ENCODE results near the gene NDUFAF2. TPM values are rescaled to one million over a fixed set of nuclear protein-coding genes. Genes with fewer than 3 reads are reported as not detected.

Gene NDUFAF2
- total RNA-seq, 2 experiments from 2014 or later, result 18.9 to 22.3 TPM

- Mint-ChIP-seq H3K4me1 (no peaks in the 10 kb centered on the region), H3K36me3 (ENCODE audit: low read depth) (no peaks in the 10 kb centered on the region), H3K4me3 (no peak overlapping the region), H3K27me3 (no peaks in the 10 kb centered on the region), H3K9me3 (peaks cover 10% of the 10 kb centered on the region), H3K27ac (no peak overlapping the region)
- ChIA-PET POLR2A (no interaction called here), CTCF (no interaction called here)
- DNase-seq, result no peak
Measured at GRCh38 chr5:60997721-60998120, 52.7 kb downstream of the NDUFAF2 start.

- Mint-ChIP-seq H3K9me3 (no peaks in the 10 kb centered on the region), H3K27me3 (no peaks in the 10 kb centered on the region), H3K27ac (no peak overlapping the region), H3K4me1 (no peaks in the 10 kb centered on the region), H3K4me3 (no peak overlapping the region), H3K36me3 (ENCODE audit: low read depth) (no peaks in the 10 kb centered on the region)
- ChIA-PET CTCF (no interaction called here), POLR2A (no interaction called here)
- no peak for DNase-seq
Measured at GRCh38 chr5:61000887-61001286, 55.9 kb downstream of the NDUFAF2 start.

- no peak overlapping the region for H3K27ac Mint-ChIP-seq
- CTCF ChIA-PET, result interaction anchor here (0.6 to 0.9 kb wide), 2 partner anchors 27 to 181 kb away, joined by 3 read pairs; no protein-coding TSS in a partner anchor
- no peaks in the 10 kb centered on the region for H3K27me3 Mint-ChIP-seq
- no peaks in the 10 kb centered on the region for H3K9me3 Mint-ChIP-seq
- POLR2A ChIA-PET, result no interaction called here
- H3K4me1 Mint-ChIP-seq, result no peaks in the 10 kb centered on the region
- no peaks in the 10 kb centered on the region for H3K36me3 Mint-ChIP-seq (ENCODE audit: low read depth)
- DNase-seq, result no peak
- no peak overlapping the region for H3K4me3 Mint-ChIP-seq
Measured at GRCh38 chr5:61001647-61002046, 56.6 kb downstream of the NDUFAF2 start.

- CTCF ChIA-PET, result interaction anchor here (0.6 to 0.9 kb wide), 2 partner anchors 28 to 180 kb away, joined by 3 read pairs; no protein-coding TSS in a partner anchor
- POLR2A ChIA-PET, result no interaction called here
- DNase-seq, result no peak
- Mint-ChIP-seq H3K27me3 (no peaks in the 10 kb centered on the region), H3K27ac (no peak overlapping the region), H3K4me1 (no peaks in the 10 kb centered on the region), H3K36me3 (ENCODE audit: low read depth) (no peaks in the 10 kb centered on the region), H3K4me3 (no peak overlapping the region), H3K9me3 (no peaks in the 10 kb centered on the region)
Measured at GRCh38 chr5:61002611-61003355, 57.8 kb downstream of the NDUFAF2 start.

GRCh38 chr5:61004448-61004847 is 59.4 kb downstream of the NDUFAF2 start:
- Mint-ChIP-seq H3K9me3 (no peaks in the 10 kb centered on the region), H3K36me3 (ENCODE audit: low read depth) (no peaks in the 10 kb centered on the region), H3K4me3 (no peak overlapping the region), H3K27ac (no peak overlapping the region), H3K4me1 (no peaks in the 10 kb centered on the region), H3K27me3 (no peaks in the 10 kb centered on the region)
- POLR2A ChIA-PET, result no interaction called here
- CTCF ChIA-PET, result no interaction called here
- no peak for DNase-seq

GRCh38 chr5:61009907-61010306 is 64.9 kb downstream of the NDUFAF2 start:
- H3K4me3 Mint-ChIP-seq, result no peak overlapping the region
- H3K4me1 Mint-ChIP-seq, result no peaks in the 10 kb centered on the region
- H3K9me3 Mint-ChIP-seq, result no peaks in the 10 kb centered on the region
- no peaks in the 10 kb centered on the region for H3K36me3 Mint-ChIP-seq (ENCODE audit: low read depth)
- DNase-seq, result no peak
- ChIA-PET CTCF (interaction anchor here (1.5 kb wide), 1 partner anchor 15 kb away, joined by 4 read pairs; no protein-coding TSS in a partner anchor), POLR2A (no interaction called here)
- H3K27ac Mint-ChIP-seq, result no peak overlapping the region
- H3K27me3 Mint-ChIP-seq, result no peaks in the 10 kb centered on the region

GRCh38 chr5:61010467-61011454 is 65.8 kb downstream of the NDUFAF2 start:
- Mint-ChIP-seq H3K4me3 (no peak overlapping the region), H3K9me3 (no peaks in the 10 kb centered on the region), H3K27ac (no peak overlapping the region), H3K4me1 (no peaks in the 10 kb centered on the region), H3K36me3 (ENCODE audit: low read depth) (no peaks in the 10 kb centered on the region), H3K27me3 (no peaks in the 10 kb centered on the region)
- ChIA-PET POLR2A (no interaction called here), CTCF (interaction anchor here (1.0 to 1.5 kb wide), 3 partner anchors 9 to 15 kb away, joined by 3 to 4 read pairs (median 3); no protein-coding TSS in a partner anchor)
- DNase-seq, result no peak

- CTCF ChIA-PET, result no interaction called here
- H3K4me1 Mint-ChIP-seq, result no peaks in the 10 kb centered on the region
- H3K27ac Mint-ChIP-seq, result no peak overlapping the region
- POLR2A ChIA-PET, result no interaction called here
- no peaks in the 10 kb centered on the region for H3K9me3 Mint-ChIP-seq
- no peaks in the 10 kb centered on the region for H3K27me3 Mint-ChIP-seq
- no peak for DNase-seq
- no peaks in the 10 kb centered on the region for H3K36me3 Mint-ChIP-seq (ENCODE audit: low read depth)
- no peak overlapping the region for H3K4me3 Mint-ChIP-seq
Measured at GRCh38 chr5:61018062-61018461, 73.1 kb downstream of the NDUFAF2 start.

- no peak overlapping the region for H3K27ac Mint-ChIP-seq
- no peaks in the 10 kb centered on the region for H3K4me1 Mint-ChIP-seq
- H3K4me3 Mint-ChIP-seq, result no peak overlapping the region
- H3K9me3 Mint-ChIP-seq, result no peaks in the 10 kb centered on the region
- ChIA-PET POLR2A (no interaction called here), CTCF (interaction anchor here (0.9 kb wide), 1 partner anchor 8 kb away, joined by 3 read pairs; no protein-coding TSS in a partner anchor)
- H3K27me3 Mint-ChIP-seq, result no peaks in the 10 kb centered on the region
- H3K36me3 Mint-ChIP-seq (ENCODE audit: low read depth), result no peaks in the 10 kb centered on the region
- DNase-seq, result no peak
Measured at GRCh38 chr5:61019642-61020041, 74.6 kb downstream of the NDUFAF2 start.

GRCh38 chr5:61020415-61020814 is 75.4 kb downstream of the NDUFAF2 start:
- Mint-ChIP-seq H3K4me3 (no peak overlapping the region), H3K36me3 (ENCODE audit: low read depth) (no peaks in the 10 kb centered on the region), H3K9me3 (no peaks in the 10 kb centered on the region), H3K27ac (no peak overlapping the region), H3K4me1 (no peaks in the 10 kb centered on the region), H3K27me3 (no peaks in the 10 kb centered on the region)
- no peak for DNase-seq
- POLR2A ChIA-PET, result no interaction called here
- CTCF ChIA-PET, result no interaction called here

- Mint-ChIP-seq H3K36me3 (ENCODE audit: low read depth) (no peaks in the 10 kb centered on the region), H3K27ac (no peak overlapping the region), H3K27me3 (no peaks in the 10 kb centered on the region), H3K4me3 (no peak overlapping the region), H3K9me3 (no peaks in the 10 kb centered on the region), H3K4me1 (no peaks in the 10 kb centered on the region)
- DNase-seq, result no peak
- ChIA-PET CTCF (no interaction called here), POLR2A (no interaction called here)
Measured at GRCh38 chr5:61023131-61023530, 78.1 kb downstream of the NDUFAF2 start.

- H3K36me3 Mint-ChIP-seq (ENCODE audit: low read depth), result no peaks in the 10 kb centered on the region
- no peak for DNase-seq
- ChIA-PET POLR2A (no interaction called here), CTCF (no interaction called here)
- H3K4me1 Mint-ChIP-seq, result no peaks in the 10 kb centered on the region
- H3K4me3 Mint-ChIP-seq, result no peak overlapping the region
- no peaks in the 10 kb centered on the region for H3K27me3 Mint-ChIP-seq
- H3K27ac Mint-ChIP-seq, result no peak overlapping the region
- H3K9me3 Mint-ChIP-seq, result no peaks in the 10 kb centered on the region
Measured at GRCh38 chr5:61026004-61026403, 81.0 kb downstream of the NDUFAF2 start.

GRCh38 chr5:61028382-61028781 is 83.4 kb downstream of the NDUFAF2 start:
- Mint-ChIP-seq H3K4me3 (no peak overlapping the region), H3K27ac (no peak overlapping the region), H3K9me3 (no peaks in the 10 kb centered on the region), H3K36me3 (ENCODE audit: low read depth) (peaks cover 1% of the 10 kb centered on the region), H3K4me1 (no peaks in the 10 kb centered on the region), H3K27me3 (no peaks in the 10 kb centered on the region)
- ChIA-PET CTCF (no interaction called here), POLR2A (no interaction called here)
- DNase-seq, result no peak

Data from activated CD4-positive, alpha-beta T cell treated with anti-CD3 and anti-CD28 coated beads, Interleukin-2, amount 10 ng/mL, durations not matched to agents 7 days and 5 days (primary cell).